PFSK-1 (cell line): ENCODE data around the gene CNTNAP5.

ENCODE experiments used
- FOXP2 ChIP-seq: optimal IDR thresholded peaks from 2 replicates; pipeline ENCODE3; 2011; ENCODE audit warnings: borderline replicate concordance, control low read depth, inconsistent platforms; ENCODE audit not compliant: insufficient read depth; ENCODE audit errors: extremely low read length, extremely low read depth
- POLR2AphosphoS5 ChIP-seq: IDR thresholded peaks from 2 replicates; pipeline ENCODE4 v1.6.1; 2012; ENCODE audit warnings: low read depth, mild to moderate bottlenecking, control low read depth, low read length, moderate library complexity
- REST ChIP-seq, 2 experiments: IDR thresholded peaks; 2 replicates each; pipeline versions ENCODE4 v1.6.1 to v1.8.0; 2011 to 2012; ENCODE audit warnings: low read depth in 2 of 2, low read length in 2 of 2, control low read depth in 1 of 2, inconsistent platforms in 1 of 2, mild to moderate bottlenecking in 1 of 2, moderate library complexity in 1 of 2; ENCODE audit not compliant: insufficient read depth in 1 of 2
- SIN3A ChIP-seq: IDR thresholded peaks from 2 replicates; pipeline ENCODE4 v1.6.1; 2012; ENCODE audit warnings: mild to moderate bottlenecking, low read length, moderate library complexity, borderline replicate concordance; ENCODE audit not compliant: insufficient read depth
- TAF1 ChIP-seq: IDR thresholded peaks from 2 replicates; pipeline ENCODE4 v1.6.1; 2012; ENCODE audit warnings: low read length, control low read depth, borderline replicate concordance; ENCODE audit not compliant: insufficient read depth

CNTNAP5 gene

GRCh38 chr2:124343827-124344498 is 318.9 kb downstream of the CNTNAP5 start:
- TF ChIP-seq POLR2AphosphoS5 (no peak), SIN3A (no peak), REST (IDR thresholded peaks at IDR 0.05; ENCODE audit: insufficient read depth in 1 of 2, low read depth in 2 of 2, low read length in 2 of 2) (no peak), FOXP2 (no peak), TAF1 (no peak)

GRCh38 chr2:124347209-124347608 is 322.1 kb downstream of the CNTNAP5 start:
- TF ChIP-seq TAF1 (no peak), POLR2AphosphoS5 (no peak), FOXP2 (no peak), SIN3A (no peak), REST (IDR thresholded peaks at IDR 0.05; ENCODE audit: insufficient read depth in 1 of 2, low read depth in 2 of 2, low read length in 2 of 2) (no peak)

- no peak for TF ChIP-seq POLR2AphosphoS5
- no peak for TF ChIP-seq TAF1
Measured at GRCh38 chr2:124353656-124354055, 328.6 kb downstream of the CNTNAP5 start.

GRCh38 chr2:124354466-124354865 is 329.4 kb downstream of the CNTNAP5 start:
- TF ChIP-seq TAF1: no peak
- no peak for TF ChIP-seq POLR2AphosphoS5

GRCh38 chr2:124369181-124369580 is 344.1 kb downstream of the CNTNAP5 start:
- TF ChIP-seq POLR2AphosphoS5 (no peak), TAF1 (no peak)

- TF ChIP-seq FOXP2 (no peak), TAF1 (no peak), POLR2AphosphoS5 (no peak), SIN3A (no peak), REST (IDR thresholded peaks at IDR 0.05; ENCODE audit: insufficient read depth in 1 of 2, low read depth in 2 of 2, low read length in 2 of 2) (no peak)
Measured at GRCh38 chr2:124380221-124380749, 355.2 kb downstream of the CNTNAP5 start.

- TF ChIP-seq REST (IDR thresholded peaks at IDR 0.05; ENCODE audit: insufficient read depth in 1 of 2, low read depth in 2 of 2, low read length in 2 of 2): no peak
- TF ChIP-seq POLR2AphosphoS5: no peak
- TF ChIP-seq TAF1: no peak
- TF ChIP-seq FOXP2: no peak
- no peak for TF ChIP-seq SIN3A
Measured at GRCh38 chr2:124382067-124382618, 357.1 kb downstream of the CNTNAP5 start.
